HepG2 (cell line): ENCODE results near the gene BAZ2A. TPM values are rescaled to one million over a fixed set of nuclear protein-coding genes. Genes with fewer than 3 reads are reported as not detected.

ENCODE experiments used
- DRAP1 ChIP-seq: IDR thresholded peaks from 2 replicates; pipeline ENCODE4 v1.6.1; 2016; ENCODE audit warnings: missing genetic modification reagents, missing compliant biosample characterization
- IKZF1 ChIP-seq: fragments of 450-650 bp; IDR thresholded peaks from 2 replicates; pipeline ENCODE4 v1.7.1; 2016
- KMT2B ChIP-seq: IDR thresholded peaks from 2 replicates; pipeline ENCODE4 v1.6.1; 2016; ENCODE audit warnings: missing genetic modification reagents, missing compliant biosample characterization
- MED8 ChIP-seq: sonication (generic); formaldehyde crosslinking; IDR thresholded peaks from 2 replicates; pipeline ENCODE4 v1.8.1; 2023; ENCODE audit warnings: mild to moderate bottlenecking, missing genetic modification reagents; ENCODE audit not compliant: insufficient replicate concordance
- NONO ChIP-seq, 2 experiments: fragments of 450-650 bp in 1 of 2; sonication (generic) in 1 of 2; formaldehyde crosslinking in 1 of 2; IDR thresholded peaks in 1 of 2; conservative IDR thresholded peaks in 1 of 2; 2 replicates each; pipeline versions ENCODE4 v1.6.1 to v1.8.0; 2017 to 2022; ENCODE audit warnings: mild to moderate bottlenecking in 1 of 2, missing genetic modification reagents in 1 of 2, moderate library complexity in 1 of 2
- SYNCRIP ChIP-seq: fragments of 200-400 bp; formaldehyde crosslinking; IDR thresholded peaks from 2 replicates; pipeline ENCODE4 v1.6.1; 2018; ENCODE audit warnings: mild to moderate bottlenecking, low read depth, low read length; ENCODE audit not compliant: insufficient read depth
- TFDP1 ChIP-seq: IDR thresholded peaks from 2 replicates; pipeline ENCODE4 v1.6.1; 2016; ENCODE audit warnings: missing compliant biosample characterization, missing genetic modification reagents, borderline replicate concordance
- ZNF20 ChIP-seq: sonication (generic); formaldehyde crosslinking; IDR thresholded peaks from 2 replicates; pipeline ENCODE4 v1.4.0; 2020; ENCODE audit warnings: mild to moderate bottlenecking, moderate library complexity, missing genetic modification reagents
- ZNF430 ChIP-seq: sonication (generic); formaldehyde crosslinking; IDR thresholded peaks from 2 replicates; pipeline ENCODE4 v1.9.0; 2021; ENCODE audit warnings: mild to moderate bottlenecking, missing genetic modification reagents
- ZNF574 ChIP-seq: sonication (generic); formaldehyde crosslinking; IDR thresholded peaks from 2 replicates; pipeline ENCODE4 v1.4.0; 2020; ENCODE audit warnings: missing genetic modification reagents
- ZNF589 ChIP-seq: sonication (generic); formaldehyde crosslinking; conservative IDR thresholded peaks from 2 replicates; pipeline ENCODE4 v1.8.0; 2022; ENCODE audit warnings: mild to moderate bottlenecking, moderate library complexity, missing genetic modification reagents
- ZNF646 ChIP-seq: sonication (generic); formaldehyde crosslinking; IDR thresholded peaks from 2 replicates; pipeline ENCODE4 v1.9.0; 2021; ENCODE audit warnings: mild to moderate bottlenecking, missing genetic modification reagents
- ZNF749 ChIP-seq: sonication (generic); formaldehyde crosslinking; IDR thresholded peaks from 2 replicates; pipeline ENCODE4 v1.8.0; 2022; ENCODE audit warnings: mild to moderate bottlenecking, missing genetic modification reagents, moderate library complexity, borderline replicate concordance
- ZNF776 ChIP-seq: sonication (generic); formaldehyde crosslinking; IDR thresholded peaks from 2 replicates; pipeline ENCODE4 v1.4.0; 2020; ENCODE audit warnings: mild to moderate bottlenecking, missing genetic modification reagents
- ZNF891 ChIP-seq: sonication (generic); formaldehyde crosslinking; IDR thresholded peaks from 2 replicates; pipeline ENCODE4 v1.5.0; 2020; ENCODE audit warnings: mild to moderate bottlenecking, missing genetic modification reagents
- polyA plus RNA-seq, 8 experiments: library from polyadenylated mRNA; depleted of rRNA in 3 of 8; stranded (reverse) in 7 of 8; unstranded in 1 of 8; fragments of >200 nt; fragmentation: Illumina TruSeq in 4 of 8; extraction: Trizol in 4 of 8; gene quantifications; 2 replicates each; pipeline versions ENCODE4 v1.2.1 to v1.2.3, GENCODE V29; 2011 to 2016; ENCODE audit warnings: low read depth in 4 of 8, missing spikeins in 1 of 8, mixed read lengths in 1 of 8; ENCODE audit not compliant: insufficient read depth in 1 of 8
- total RNA-seq, 5 experiments: library from RNA; depleted of rRNA; stranded (reverse); fragments of >200 nt; fragmentation: Illumina TruSeq; extraction: Trizol; gene quantifications; 2 replicates each; pipeline ENCODE4 v1.2.3, GENCODE V29; 2016; ENCODE audit warnings: low read depth in 1 of 5
- TF ChIP-seq, protein P1 (sequence below): sonication (generic); formaldehyde crosslinking; IDR thresholded peaks from 2 replicates; pipeline ENCODE4 v1.4.0; 2020; ENCODE audit warnings: missing genetic modification reagents; ENCODE audit errors: not compliant biosample characterization
- TF ChIP-seq, protein P2 (sequence below): sonication (generic); formaldehyde crosslinking; IDR thresholded peaks from 2 replicates; pipeline ENCODE4 v1.4.0; 2020; ENCODE audit warnings: mild to moderate bottlenecking, missing genetic modification reagents

Gene BAZ2A
- total and polyA plus RNA-seq, 2 of the 13 experiments (the other 11 are each of a cell fraction or from before 2014, with no cell fraction given), result 21.8 to 73.5 TPM

DNA sequence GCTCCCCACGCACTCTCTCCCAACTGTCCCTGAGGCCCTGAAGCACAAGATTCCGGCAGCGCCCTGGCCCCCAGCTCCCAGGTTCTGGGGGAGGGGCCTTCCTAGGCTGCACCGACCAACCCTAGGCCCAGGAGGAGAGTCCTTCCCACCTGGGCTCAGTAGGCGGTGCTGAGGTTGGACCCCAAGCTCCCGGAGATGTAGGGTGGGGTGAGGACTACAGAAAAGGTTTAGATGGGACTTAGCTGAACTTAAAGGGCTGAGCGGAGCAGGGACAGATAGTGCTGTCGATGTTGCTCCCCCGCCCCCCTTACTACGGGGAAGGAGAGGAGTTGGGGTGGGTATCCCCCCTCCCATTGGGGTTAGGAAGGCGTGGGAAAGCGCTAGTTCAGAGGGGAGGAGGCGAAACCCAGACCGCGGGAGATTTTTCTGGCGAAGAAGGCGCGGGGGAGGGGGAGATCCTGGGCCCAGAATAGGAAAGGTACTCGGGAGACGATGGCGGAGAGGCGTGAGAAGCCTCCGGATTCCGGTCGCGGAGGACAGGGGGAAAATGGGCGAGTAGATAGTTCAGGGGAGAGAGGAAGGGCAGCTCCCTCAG is 4.2 kb upstream of the BAZ2A start (continued):
- TF ChIP-seq, protein P1, sequence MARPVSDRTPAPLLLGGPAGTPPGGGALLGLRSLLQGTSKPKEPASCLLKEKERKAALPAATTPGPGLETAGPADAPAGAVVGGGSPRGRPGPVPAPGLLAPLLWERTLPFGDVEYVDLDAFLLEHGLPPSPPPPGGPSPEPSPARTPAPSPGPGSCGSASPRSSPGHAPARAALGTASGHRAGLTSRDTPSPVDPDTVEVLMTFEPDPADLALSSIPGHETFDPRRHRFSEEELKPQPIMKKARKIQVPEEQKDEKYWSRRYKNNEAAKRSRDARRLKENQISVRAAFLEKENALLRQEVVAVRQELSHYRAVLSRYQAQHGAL, result no peak
- TF ChIP-seq TFDP1 (CRISPR knock-in tag), result no peak
- no peak for TF ChIP-seq MED8 (CRISPR knock-in tag)
- no peak for TF ChIP-seq ZNF430 (CRISPR knock-in tag)
- no peak for TF ChIP-seq ZNF20 (CRISPR knock-in tag)
- TF ChIP-seq ZNF589 (CRISPR knock-in tag), result 0 out of 2 replicates have a peak, but pooled peaks have one; percentile 23
- TF ChIP-seq, protein P2, sequence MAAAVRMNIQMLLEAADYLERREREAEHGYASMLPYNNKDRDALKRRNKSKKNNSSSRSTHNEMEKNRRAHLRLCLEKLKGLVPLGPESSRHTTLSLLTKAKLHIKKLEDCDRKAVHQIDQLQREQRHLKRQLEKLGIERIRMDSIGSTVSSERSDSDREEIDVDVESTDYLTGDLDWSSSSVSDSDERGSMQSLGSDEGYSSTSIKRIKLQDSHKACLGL (CRISPR knock-in tag), result no peak
- TF ChIP-seq ZNF749 (CRISPR knock-in tag), result 0 out of 2 replicates have a peak, but pooled peaks have one; percentile 30
- TF ChIP-seq ZNF646 (CRISPR knock-in tag), result no peak
- TF ChIP-seq NONO (IDR thresholded peaks at IDR 0.05), result no peak
- TF ChIP-seq NONO (CRISPR knock-in tag; conservative IDR thresholded peaks at IDR 0.05), result peak; percentile 69
- TF ChIP-seq IKZF1, result no peak
- TF ChIP-seq KMT2B (CRISPR knock-in tag), result no peak
- TF ChIP-seq ZNF776 (CRISPR knock-in tag), result 0 out of 2 replicates have a peak, but pooled peaks have one; percentile 48
- no peak for TF ChIP-seq SYNCRIP
- no peak for TF ChIP-seq ZNF891 (CRISPR knock-in tag)
- TF ChIP-seq DRAP1, result peak; percentile 81
- peak; percentile 39 for TF ChIP-seq ZNF574 (CRISPR knock-in tag)
